HepG2 (cell line): ENCODE data around the gene CAPN15. TPM values are rescaled to one million over a fixed set of nuclear protein-coding genes. Genes with fewer than 3 reads are reported as not detected.
A peak's percentile ranks its signal among the peaks of the same experiment; 100 is the strongest.

Experiments
- ELF1 ChIP-seq: sonication (generic); formaldehyde crosslinking; IDR thresholded peaks from 2 replicates; pipeline ENCODE4 v1.4.0; 2020; ENCODE audit warnings: missing genetic modification reagents
- ETV5 ChIP-seq: IDR thresholded peaks from 2 replicates; pipeline ENCODE4 v1.6.1; 2018; ENCODE audit warnings: missing biosample characterization, missing genetic modification reagents, inconsistent platforms, borderline replicate concordance
- LCORL ChIP-seq, 2 experiments: fragments of 450-650 bp in 1 of 2; sonication (generic) in 1 of 2; formaldehyde crosslinking in 1 of 2; IDR thresholded peaks; 2 replicates each; pipeline versions ENCODE4 v1.5.0 to v1.6.1; 2017 to 2020; ENCODE audit warnings: antibody characterized with exemption in 1 of 2, missing genetic modification reagents in 1 of 2
- MYC ChIP-seq: sonication (generic); formaldehyde crosslinking; IDR thresholded peaks from 2 replicates; pipeline ENCODE4 v1.9.0; 2021; ENCODE audit warnings: missing genetic modification reagents, borderline replicate concordance
- POLR2A ChIP-seq, 2 experiments: IDR thresholded peaks; 2 replicates each; pipeline ENCODE4 v1.6.1; 2011; ENCODE audit warnings: low read depth in 2 of 2, low read length in 2 of 2, mild to moderate bottlenecking in 1 of 2, moderate library complexity in 1 of 2; ENCODE audit not compliant: insufficient read depth in 1 of 2
- SALL1 ChIP-seq: sonication (generic); formaldehyde crosslinking; IDR thresholded peaks from 2 replicates; pipeline ENCODE4 v1.8.0; 2022; ENCODE audit warnings: mild to moderate bottlenecking, missing genetic modification reagents
- SOX13 ChIP-seq, 3 experiments: fragments of 450-650 bp in 1 of 3; sonication (generic) in 1 of 3; formaldehyde crosslinking in 1 of 3; IDR thresholded peaks in 2 of 3; conservative IDR thresholded peaks in 1 of 3; 2 replicates each; pipeline versions ENCODE4 v1.5.0 to v1.6.1; 2016 to 2020; ENCODE audit warnings: antibody characterized with exemption in 1 of 3, mild to moderate bottlenecking in 1 of 3, missing compliant biosample characterization in 1 of 3, missing genetic modification reagents in 1 of 3, moderate library complexity in 1 of 3
- SP5 ChIP-seq: IDR thresholded peaks from 2 replicates; pipeline ENCODE4 v1.6.1; 2016; ENCODE audit warnings: low read depth, borderline replicate concordance
- ZFY ChIP-seq: sonication (generic); formaldehyde crosslinking; IDR thresholded peaks from 2 replicates; pipeline ENCODE4 v1.4.0; 2020; ENCODE audit warnings: missing genetic modification reagents
- ZNF234 ChIP-seq: sonication (generic); formaldehyde crosslinking; conservative IDR thresholded peaks from 2 replicates; pipeline ENCODE4 v1.5.1; 2020; ENCODE audit warnings: mild to moderate bottlenecking, missing genetic modification reagents
- ZNF333 ChIP-seq: sonication (generic); formaldehyde crosslinking; IDR thresholded peaks from 2 replicates; pipeline ENCODE4 v1.4.0; 2020; ENCODE audit warnings: mild to moderate bottlenecking, missing genetic modification reagents, borderline replicate concordance
- ZNF501 ChIP-seq: sonication (generic); formaldehyde crosslinking; IDR thresholded peaks from 2 replicates; pipeline ENCODE4 v1.5.1; 2020; ENCODE audit warnings: mild to moderate bottlenecking, moderate library complexity, missing genetic modification reagents
- ZNF557 ChIP-seq: sonication (generic); formaldehyde crosslinking; IDR thresholded peaks from 2 replicates; pipeline ENCODE4 v1.4.0; 2020; ENCODE audit warnings: missing genetic modification reagents
- ZSCAN29 ChIP-seq: sonication (generic); formaldehyde crosslinking; conservative IDR thresholded peaks from 2 replicates; pipeline ENCODE4 v1.4.0; 2020; ENCODE audit warnings: mild to moderate bottlenecking, missing genetic modification reagents
- polyA plus RNA-seq, 8 experiments: library from polyadenylated mRNA; depleted of rRNA in 3 of 8; stranded (reverse) in 7 of 8; unstranded in 1 of 8; fragments of >200 nt; fragmentation: Illumina TruSeq in 4 of 8; extraction: Trizol in 4 of 8; gene quantifications; 2 replicates each; pipeline versions ENCODE4 v1.2.1 to v1.2.3, GENCODE V29; 2011 to 2016; ENCODE audit warnings: low read depth in 4 of 8, missing spikeins in 1 of 8, mixed read lengths in 1 of 8; ENCODE audit not compliant: insufficient read depth in 1 of 8
- total RNA-seq, 5 experiments: library from RNA; depleted of rRNA; stranded (reverse); fragments of >200 nt; fragmentation: Illumina TruSeq; extraction: Trizol; gene quantifications; 2 replicates each; pipeline ENCODE4 v1.2.3, GENCODE V29; 2016; ENCODE audit warnings: low read depth in 1 of 5
- TF ChIP-seq, protein P1 (sequence below), 2 experiments: fragments of 450-650 bp in 1 of 2; sonication (generic) in 1 of 2; formaldehyde crosslinking in 1 of 2; IDR thresholded peaks; 2 replicates each; pipeline versions ENCODE4 v1.6.1 to v1.8.0; 2016 to 2022; ENCODE audit warnings: antibody characterized with exemption in 1 of 2, mild to moderate bottlenecking in 1 of 2, missing genetic modification reagents in 1 of 2
- TF ChIP-seq, protein P2 (sequence below): fragments of 450-650 bp; IDR thresholded peaks from 2 replicates; pipeline ENCODE4 v1.6.1; 2016
- TF ChIP-seq, protein P3 (sequence below): sonication (generic); formaldehyde crosslinking; IDR thresholded peaks from 2 replicates; pipeline ENCODE4 v1.4.0; 2020; ENCODE audit warnings: mild to moderate bottlenecking, missing genetic modification reagents

Gene CAPN15
- total and polyA plus RNA-seq, 2 of the 13 experiments (the other 11 are each of a cell fraction or from before 2014, with no cell fraction given) = 14.9 to 24.5 TPM

DNA sequence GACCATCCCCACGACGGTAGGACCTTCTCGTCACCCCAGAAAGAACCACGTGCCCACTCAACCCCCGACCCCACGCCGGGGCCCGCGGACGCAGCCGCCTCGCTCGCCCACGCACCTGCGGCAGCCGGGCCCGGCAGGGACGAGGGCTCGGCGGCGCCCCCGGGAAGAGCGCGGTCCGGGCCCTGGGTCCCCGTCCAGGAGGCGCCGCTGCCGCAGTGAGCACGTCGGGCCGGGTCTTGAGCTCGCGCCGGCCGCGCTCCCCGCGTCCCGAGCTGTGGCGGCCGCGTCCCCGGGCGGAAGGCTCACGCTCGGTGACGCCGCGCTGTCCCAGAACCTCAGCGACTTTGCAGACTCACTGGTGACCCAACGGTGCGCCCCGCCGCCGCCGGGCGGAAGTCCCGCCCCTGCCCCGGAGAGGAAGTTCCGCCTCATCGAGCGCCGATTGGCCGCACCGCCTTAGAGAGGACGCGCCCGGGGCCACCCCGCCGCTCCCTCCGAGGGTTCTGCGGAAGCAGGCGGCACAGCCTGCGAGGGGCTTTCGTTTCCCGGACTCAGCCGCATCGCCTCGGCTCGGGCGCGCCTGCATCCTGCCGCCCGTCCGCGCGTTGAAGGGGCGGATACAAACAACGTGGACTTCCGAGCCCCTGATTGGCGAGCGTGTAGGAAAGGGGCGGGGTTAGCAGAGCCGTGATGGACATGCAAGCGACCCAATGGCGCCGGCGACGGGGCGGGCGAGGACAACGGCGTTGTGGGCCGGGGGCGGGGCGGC, 61.6 kb downstream of the CAPN15 start (continued):
- TF ChIP-seq, protein P1, sequence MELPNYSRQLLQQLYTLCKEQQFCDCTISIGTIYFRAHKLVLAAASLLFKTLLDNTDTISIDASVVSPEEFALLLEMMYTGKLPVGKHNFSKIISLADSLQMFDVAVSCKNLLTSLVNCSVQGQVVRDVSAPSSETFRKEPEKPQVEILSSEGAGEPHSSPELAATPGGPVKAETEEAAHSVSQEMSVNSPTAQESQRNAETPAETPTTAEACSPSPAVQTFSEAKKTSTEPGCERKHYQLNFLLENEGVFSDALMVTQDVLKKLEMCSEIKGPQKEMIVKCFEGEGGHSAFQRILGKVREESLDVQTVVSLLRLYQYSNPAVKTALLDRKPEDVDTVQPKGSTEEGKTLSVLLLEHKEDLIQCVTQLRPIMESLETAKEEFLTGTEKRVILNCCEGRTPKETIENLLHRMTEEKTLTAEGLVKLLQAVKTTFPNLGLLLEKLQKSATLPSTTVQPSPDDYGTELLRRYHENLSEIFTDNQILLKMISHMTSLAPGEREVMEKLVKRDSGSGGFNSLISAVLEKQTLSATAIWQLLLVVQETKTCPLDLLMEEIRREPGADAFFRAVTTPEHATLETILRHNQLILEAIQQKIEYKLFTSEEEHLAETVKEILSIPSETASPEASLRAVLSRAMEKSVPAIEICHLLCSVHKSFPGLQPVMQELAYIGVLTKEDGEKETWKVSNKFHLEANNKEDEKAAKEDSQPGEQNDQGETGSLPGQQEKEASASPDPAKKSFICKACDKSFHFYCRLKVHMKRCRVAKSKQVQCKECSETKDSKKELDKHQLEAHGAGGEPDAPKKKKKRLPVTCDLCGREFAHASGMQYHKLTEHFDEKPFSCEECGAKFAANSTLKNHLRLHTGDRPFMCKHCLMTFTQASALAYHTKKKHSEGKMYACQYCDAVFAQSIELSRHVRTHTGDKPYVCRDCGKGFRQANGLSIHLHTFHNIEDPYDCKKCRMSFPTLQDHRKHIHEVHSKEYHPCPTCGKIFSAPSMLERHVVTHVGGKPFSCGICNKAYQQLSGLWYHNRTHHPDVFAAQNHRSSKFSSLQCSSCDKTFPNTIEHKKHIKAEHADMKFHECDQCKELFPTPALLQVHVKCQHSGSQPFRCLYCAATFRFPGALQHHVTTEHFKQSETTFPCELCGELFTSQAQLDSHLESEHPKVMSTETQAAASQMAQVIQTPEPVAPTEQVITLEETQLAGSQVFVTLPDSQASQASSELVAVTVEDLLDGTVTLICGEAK (IDR thresholded peaks at IDR 0.05) = peak; percentile 63
- TF ChIP-seq, protein P1 (CRISPR knock-in tag; IDR thresholded peaks at IDR 0.05) = no peak; the same call in 1 of the 2 replicates
- TF ChIP-seq ZNF501 (CRISPR knock-in tag) (peak; percentile 61; the same call in 1 of the 2 replicates), POLR2A (IDR thresholded peaks at IDR 0.05; ENCODE audit: insufficient read depth in 1 of 2, low read depth in 2 of 2, low read length in 2 of 2) (peak; percentile 89 to 93), MYC (CRISPR knock-in tag) (peak; percentile 66; the same call in 1 of the 2 replicates), ZFY (CRISPR knock-in tag) (peak; percentile 84), ETV5 (CRISPR knock-in tag) (peak; percentile 41; the same call in 1 of the 2 replicates), ELF1 (CRISPR knock-in tag) (peak; percentile 71), ZSCAN29 (CRISPR knock-in tag) (no peak), SOX13 (IDR thresholded peaks at IDR 0.05) (no peak), SOX13 (CRISPR knock-in tag; conservative IDR thresholded peaks at IDR 0.05 in 1 of 2, IDR thresholded peaks at IDR 0.05 in 1 of 2) (0 out of 4 replicates have a peak, but pooled peaks of 1 of the 2 experiments have one; percentile 7), ZNF234 (CRISPR knock-in tag) (no peak), ZNF333 (CRISPR knock-in tag) (0 out of 2 replicates have a peak, but pooled peaks have one; percentile 77), ZNF557 (CRISPR knock-in tag) (0 out of 2 replicates have a peak, but pooled peaks have one; percentile 53), LCORL (IDR thresholded peaks at IDR 0.05) (no peak), LCORL (CRISPR knock-in tag; IDR thresholded peaks at IDR 0.05) (0 out of 2 replicates have a peak, but pooled peaks have one; percentile 27), SP5 (CRISPR knock-in tag) (0 out of 2 replicates have a peak, but pooled peaks have one; percentile 22), SALL1 (CRISPR knock-in tag) (peak; percentile 11; the same call in 1 of the 2 replicates)
- TF ChIP-seq, protein P2, sequence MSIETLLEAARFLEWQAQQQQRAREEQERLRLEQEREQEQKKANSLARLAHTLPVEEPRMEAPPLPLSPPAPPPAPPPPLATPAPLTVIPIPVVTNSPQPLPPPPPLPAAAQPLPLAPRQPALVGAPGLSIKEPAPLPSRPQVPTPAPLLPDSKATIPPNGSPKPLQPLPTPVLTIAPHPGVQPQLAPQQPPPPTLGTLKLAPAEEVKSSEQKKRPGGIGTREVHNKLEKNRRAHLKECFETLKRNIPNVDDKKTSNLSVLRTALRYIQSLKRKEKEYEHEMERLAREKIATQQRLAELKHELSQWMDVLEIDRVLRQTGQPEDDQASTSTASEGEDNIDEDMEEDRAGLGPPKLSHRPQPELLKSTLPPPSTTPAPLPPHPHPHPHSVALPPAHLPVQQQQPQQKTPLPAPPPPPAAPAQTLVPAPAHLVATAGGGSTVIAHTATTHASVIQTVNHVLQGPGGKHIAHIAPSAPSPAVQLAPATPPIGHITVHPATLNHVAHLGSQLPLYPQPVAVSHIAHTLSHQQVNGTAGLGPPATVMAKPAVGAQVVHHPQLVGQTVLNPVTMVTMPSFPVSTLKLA = 0 out of 2 replicates have a peak, but pooled peaks have one; percentile 21
- TF ChIP-seq, protein P3, sequence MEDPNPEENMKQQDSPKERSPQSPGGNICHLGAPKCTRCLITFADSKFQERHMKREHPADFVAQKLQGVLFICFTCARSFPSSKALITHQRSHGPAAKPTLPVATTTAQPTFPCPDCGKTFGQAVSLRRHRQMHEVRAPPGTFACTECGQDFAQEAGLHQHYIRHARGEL (CRISPR knock-in tag) = 0 out of 2 replicates have a peak, but pooled peaks have one; percentile 50
